HepG2 (cell line): ENCODE measurements around the gene SLC34A3. TPM values are rescaled to one million over a fixed set of nuclear protein-coding genes. Genes with fewer than 3 reads are reported as not detected.

Experiments used
- CBX1 ChIP-seq: IDR thresholded peaks from one replicate; pipeline ENCODE4 v1.6.1; 2016; ENCODE audit warnings: antibody characterized with exemption, low read depth
- CEBPG ChIP-seq: IDR thresholded peaks from 2 replicates; pipeline ENCODE4 v1.6.1; 2016
- FOXA3 ChIP-seq: IDR thresholded peaks from 2 replicates; pipeline ENCODE4 v1.6.1; 2016; ENCODE audit warnings: missing genetic modification reagents, missing compliant biosample characterization
- GMEB2 ChIP-seq: IDR thresholded peaks from 2 replicates; pipeline ENCODE4 v1.6.1; 2016; ENCODE audit warnings: missing biosample characterization, missing genetic modification reagents, low read depth
- HNRNPLL ChIP-seq: fragments of 200-400 bp; formaldehyde crosslinking; IDR thresholded peaks from 2 replicates; pipeline ENCODE4 v1.6.1; 2017; ENCODE audit warnings: mild to moderate bottlenecking, low read depth, low read length; ENCODE audit not compliant: poor library complexity, severe bottlenecking
- NCOA2 ChIP-seq: sonication (generic); formaldehyde crosslinking; IDR thresholded peaks from 2 replicates; pipeline ENCODE4 v1.8.0; 2022; ENCODE audit warnings: inconsistent platforms
- NFYC ChIP-seq: IDR thresholded peaks from 2 replicates; pipeline ENCODE4 v1.6.1; 2016; ENCODE audit warnings: missing genetic modification reagents, missing compliant biosample characterization
- PHF20 ChIP-seq: sonication (generic); formaldehyde crosslinking; IDR thresholded peaks from 2 replicates; pipeline ENCODE4 v1.5.0; 2020; ENCODE audit warnings: mild to moderate bottlenecking, missing genetic modification reagents
- PHF21A ChIP-seq: sonication (generic); formaldehyde crosslinking; IDR thresholded peaks from 2 replicates; pipeline ENCODE4 v1.5.0; 2020; ENCODE audit warnings: mild to moderate bottlenecking, missing genetic modification reagents
- POLR2AphosphoS5 ChIP-seq: IDR thresholded peaks from 2 replicates; pipeline ENCODE4 v1.6.1; 2012; ENCODE audit warnings: low read depth, low read length
- RAD51 ChIP-seq: fragments of 450-650 bp; IDR thresholded peaks from 2 replicates; pipeline ENCODE4 v1.6.1; 2016; ENCODE audit warnings: borderline replicate concordance
- RFX3 ChIP-seq: IDR thresholded peaks from 2 replicates; pipeline ENCODE4 v1.6.1; 2016; ENCODE audit warnings: missing biosample characterization, missing genetic modification reagents
- SMARCE1 ChIP-seq: fragments of 450-650 bp; IDR thresholded peaks from 2 replicates; pipeline ENCODE4 v1.6.1; 2017; ENCODE audit warnings: borderline replicate concordance
- TAF1 ChIP-seq: sonication (generic); formaldehyde crosslinking; IDR thresholded peaks from 2 replicates; pipeline ENCODE4 v1.4.0; 2020; ENCODE audit warnings: missing genetic modification reagents
- TEAD2 ChIP-seq: sonication (generic); formaldehyde crosslinking; IDR thresholded peaks from 2 replicates; pipeline ENCODE4 v1.9.0; 2021; ENCODE audit warnings: missing genetic modification reagents
- TGIF2 ChIP-seq: IDR thresholded peaks from 2 replicates; pipeline ENCODE4 v1.6.1; 2016; ENCODE audit warnings: control low read depth, missing compliant biosample characterization
- ZBTB34 ChIP-seq: sonication (generic); formaldehyde crosslinking; IDR thresholded peaks from 2 replicates; pipeline ENCODE4 v1.8.0; 2022; ENCODE audit warnings: mild to moderate bottlenecking, missing genetic modification reagents
- ZBTB4 ChIP-seq: sonication (generic); formaldehyde crosslinking; IDR thresholded peaks from 2 replicates; pipeline ENCODE4 v1.4.0; 2020; ENCODE audit warnings: missing genetic modification reagents, mild to moderate bottlenecking, borderline replicate concordance
- ZBTB43 ChIP-seq: sonication (generic); formaldehyde crosslinking; conservative IDR thresholded peaks from 2 replicates; pipeline ENCODE4 v1.4.0; 2020; ENCODE audit warnings: missing genetic modification reagents
- ZNF234 ChIP-seq: sonication (generic); formaldehyde crosslinking; conservative IDR thresholded peaks from 2 replicates; pipeline ENCODE4 v1.5.1; 2020; ENCODE audit warnings: mild to moderate bottlenecking, missing genetic modification reagents
- ZNF256 ChIP-seq: sonication (generic); formaldehyde crosslinking; conservative IDR thresholded peaks from 2 replicates; pipeline ENCODE4 v1.4.0; 2020; ENCODE audit warnings: missing genetic modification reagents
- ZNF44 ChIP-seq: sonication (generic); formaldehyde crosslinking; IDR thresholded peaks from 2 replicates; pipeline ENCODE4 v1.5.1; 2020; ENCODE audit warnings: mild to moderate bottlenecking, missing genetic modification reagents
- ZNF501 ChIP-seq: sonication (generic); formaldehyde crosslinking; IDR thresholded peaks from 2 replicates; pipeline ENCODE4 v1.5.1; 2020; ENCODE audit warnings: mild to moderate bottlenecking, moderate library complexity, missing genetic modification reagents
- ZNF550 ChIP-seq: sonication (generic); formaldehyde crosslinking; IDR thresholded peaks from 2 replicates; pipeline ENCODE4 v1.4.0; 2020; ENCODE audit warnings: mild to moderate bottlenecking, missing genetic modification reagents, borderline replicate concordance
- ZNF619 ChIP-seq: sonication (generic); formaldehyde crosslinking; IDR thresholded peaks from 2 replicates; pipeline ENCODE4 v1.4.0; 2020; ENCODE audit warnings: mild to moderate bottlenecking, missing genetic modification reagents
- polyA plus RNA-seq, 8 experiments: library from polyadenylated mRNA; depleted of rRNA in 3 of 8; stranded (reverse) in 7 of 8; unstranded in 1 of 8; fragments of >200 nt; fragmentation: Illumina TruSeq in 4 of 8; extraction: Trizol in 4 of 8; gene quantifications; 2 replicates each; pipeline versions ENCODE4 v1.2.1 to v1.2.3, GENCODE V29; 2011 to 2016; ENCODE audit warnings: low read depth in 4 of 8, missing spikeins in 1 of 8, mixed read lengths in 1 of 8; ENCODE audit not compliant: insufficient read depth in 1 of 8
- total RNA-seq, 5 experiments: library from RNA; depleted of rRNA; stranded (reverse); fragments of >200 nt; fragmentation: Illumina TruSeq; extraction: Trizol; gene quantifications; 2 replicates each; pipeline ENCODE4 v1.2.3, GENCODE V29; 2016; ENCODE audit warnings: low read depth in 1 of 5

Gene SLC34A3
- total and polyA plus RNA-seq, 2 of the 13 experiments (the other 11 are each of a cell fraction or from before 2014, with no cell fraction given): 0.07 to 1.0 TPM

GRCh38 chr9:137241490-137242268, 11.0 kb downstream of the SLC34A3 start (continued):
- TF ChIP-seq ZBTB4 (CRISPR knock-in tag) (no peak), TAF1 (peak; percentile 30; the same call in 1 of the 2 replicates), ZNF550 (CRISPR knock-in tag) (no peak), GMEB2 (no peak), CEBPG (CRISPR knock-in tag) (no peak), TEAD2 (CRISPR knock-in tag) (no peak), NFYC (CRISPR knock-in tag) (no peak), ZNF501 (CRISPR knock-in tag) (peak; percentile 87), ZNF256 (no peak), PHF21A (CRISPR knock-in tag) (peak; percentile 74), PHF20 (CRISPR knock-in tag) (no peak), POLR2AphosphoS5 (no peak), ZNF234 (CRISPR knock-in tag) (0 out of 2 replicates have a peak, but pooled peaks have one; percentile 12), SMARCE1 (no peak), FOXA3 (CRISPR knock-in tag) (0 out of 2 replicates have a peak, but pooled peaks have one; percentile 3), ZNF44 (CRISPR knock-in tag) (no peak), ZNF619 (no peak), RAD51 (no peak), NCOA2 (CRISPR knock-in tag) (no peak), RFX3 (CRISPR knock-in tag) (no peak), TGIF2 (CRISPR knock-in tag) (no peak), ZBTB43 (CRISPR knock-in tag) (no peak; the same call in 1 of the 2 replicates), CBX1 (no peak), HNRNPLL (peak; percentile 61), ZBTB34 (CRISPR knock-in tag) (0 out of 2 replicates have a peak, but pooled peaks have one; percentile 60)
